OCI-LY7 (cell line): ENCODE results near the gene RAB42. TPM values are rescaled to one million over a fixed set of nuclear protein-coding genes. Genes with fewer than 3 reads are reported as not detected.
A peak's percentile ranks its signal among the peaks of the same experiment; 100 is the strongest.

Experiments
- BruUV-seq: library from RNA; stranded (reverse); fragments of 400-500 nt; replicated peaks from 2 replicates; lab custom pipeline; 2021; lab: Mats Ljungman, UMichigan
- CTCF ChIA-PET: fragments of 300-600 bp; sonication (Branson Sonifier 250); formaldehyde crosslinking; loops from one replicate; lab custom pipeline; 2022; ENCODE audit warnings: antibody characterized with exemption; ENCODE audit not compliant: unreplicated experiment; lab: Charles Lee
- POLR2A ChIA-PET: fragments of 300-600 bp; sonication (Branson Sonifier 250); formaldehyde crosslinking; loops from one replicate; lab custom pipeline; 2022; ENCODE audit warnings: antibody characterized with exemption; lab: Charles Lee
- DNase-seq: peaks from one replicate; pipeline ENCODE4 v3.0.0-alpha.2; 2015; ENCODE audit warnings: low spot score
- H2AFZ ChIP-seq: fragments of 200-600 bp; sonication (generic), shearing (Covaris generic); 2 replicates; pipeline ENCODE4 v1.6.1; 2014; ENCODE audit warnings: mild to moderate bottlenecking, antibody characterized with exemption, low read length, moderate library complexity
- H3K27ac ChIP-seq: fragments of 200-600 bp; sonication (generic); 2 replicates; pipeline ENCODE4 v1.5.1; 2014; ENCODE audit warnings: mixed run types, low read depth, mild to moderate bottlenecking, moderate library complexity, low read length, inconsistent platforms; ENCODE audit not compliant: poor library complexity, severe bottlenecking
- H3K36me3 ChIP-seq: fragments of 200-600 bp; sonication (generic); 2 replicates; pipeline ENCODE4 v1.6.1; 2014; ENCODE audit warnings: mild to moderate bottlenecking, antibody characterized with exemption, low read length, moderate library complexity, mixed read lengths; ENCODE audit not compliant: insufficient read depth
- H3K4me1 ChIP-seq: fragments of 200-600 bp; sonication (generic); 2 replicates; pipeline ENCODE4 v1.5.1; 2014; ENCODE audit warnings: mild to moderate bottlenecking, low read length; ENCODE audit not compliant: insufficient read depth, poor library complexity, severe bottlenecking
- H3K4me2 ChIP-seq: fragments of 200-600 bp; sonication (generic); 2 replicates; pipeline ENCODE4 v1.6.1; 2014; ENCODE audit warnings: mild to moderate bottlenecking, low read length
- H3K4me3 ChIP-seq: fragments of 200-600 bp; sonication (generic); 2 replicates; pipeline ENCODE4 v1.5.1; 2014; ENCODE audit warnings: mild to moderate bottlenecking, low read depth, low read length; ENCODE audit not compliant: poor library complexity, severe bottlenecking
- H3K79me2 ChIP-seq: fragments of 200-600 bp; sonication (generic); 2 replicates; pipeline ENCODE4 v1.6.1; 2016; ENCODE audit warnings: low read depth, mild to moderate bottlenecking, low read length, moderate library complexity, mixed read lengths; ENCODE audit not compliant: insufficient read depth
- H3K9me2 ChIP-seq: fragments of 200-600 bp; sonication (generic); 2 replicates; pipeline ENCODE4 v1.6.1; 2016; ENCODE audit warnings: mild to moderate bottlenecking, low read length, mixed read lengths; ENCODE audit not compliant: insufficient read depth
- H3K9me3 ChIP-seq: fragments of 200-600 bp; sonication (generic); 2 replicates; pipeline ENCODE4 v1.6.1; 2014; ENCODE audit warnings: mild to moderate bottlenecking, mixed run types, low read length, mixed read lengths
- H4K20me1 ChIP-seq: fragments of 200-600 bp; sonication (generic); 2 replicates; pipeline ENCODE4 v1.6.1; 2014; ENCODE audit warnings: mild to moderate bottlenecking, antibody characterized with exemption, low read length, moderate library complexity, mixed read lengths; ENCODE audit not compliant: insufficient read depth
- CTCF ChIP-seq: fragments of 200-600 bp; sonication (generic); conservative IDR thresholded peaks from 2 replicates; pipeline ENCODE4 v1.5.1; 2014; ENCODE audit warnings: mild to moderate bottlenecking, antibody characterized with exemption, low read length, moderate library complexity, mixed read lengths
- EZH2phosphoT487 ChIP-seq: fragments of 200-600 bp; sonication (generic); IDR thresholded peaks from 2 replicates; pipeline ENCODE4 v1.6.1; 2018; ENCODE audit warnings: low read depth, borderline replicate concordance, mild to moderate bottlenecking, mixed run types, antibody characterized with exemption, low read length, moderate library complexity, mixed read lengths
- intact Hi-C: fragments of 100-400 bp; cut with micrococcal nuclease; formaldehyde crosslinking; loops from one replicate; pipeline ENCODE4 v1.10.0; 2022; ENCODE audit not compliant: unreplicated experiment
- total RNA-seq, 2 experiments: library from RNA; depleted of rRNA in 1 of 2; stranded (reverse); fragments of >200 nt in 1 of 2; shearing (Covaris generic) in 1 of 2; gene quantifications; 2 replicates each; pipeline ENCODE4 v1.2.3, GENCODE V29; 2014 to 2022

Gene RAB42
- total RNA-seq, 2 experiments from 2014 or later, result not detected

GRCh38 chr1:28579401-28579800 is 12.7 kb upstream of the RAB42 start:
- no peak for DNase-seq
- Histone ChIP-seq H3K36me3 (peaks cover 54% of the 10 kb centered on the region), H2AFZ (no peak overlapping the region), H4K20me1 (peaks cover 24% of the 10 kb centered on the region), H3K9me2 (no peaks in the 10 kb centered on the region), H3K9me3 (no peaks in the 10 kb centered on the region), H3K4me3 (peak overlapping the region; percentile 97), H3K27ac (peak overlapping the region; percentile 85), H3K4me2 (peak overlapping the region; percentile 94), H3K79me2 (peaks cover 37% of the 10 kb centered on the region), H3K4me1 (peaks cover 34% of the 10 kb centered on the region)
- ChIA-PET CTCF (interaction anchor here (0.5 to 1.0 kb wide), 2 partner anchors 25 to 26 kb away, joined by 3 read pairs; partner anchors contain the start of gene TRNAU1AP), POLR2A (interaction anchor here (0.5 to 3.2 kb wide), 14 partner anchors 11 to 806 kb away, joined by 3 to 22 read pairs (median 4); partner anchors contain the start of genes RCC1, STX12 and TAF12)
- intact Hi-C loops, result no loop called here
- no TSS peak for BruUV-seq
- no peak for TF ChIP-seq CTCF
- no peak for TF ChIP-seq EZH2phosphoT487

GRCh38 chr1:28580722-28581530 is 11.1 kb upstream of the RAB42 start:
- Histone ChIP-seq H3K27ac (peak overlapping the region; percentile 85), H3K4me3 (peak overlapping the region; percentile 97), H3K36me3 (peaks cover 49% of the 10 kb centered on the region), H3K4me2 (peak overlapping the region; percentile 94), H3K79me2 (peaks cover 37% of the 10 kb centered on the region), H3K9me3 (no peaks in the 10 kb centered on the region), H4K20me1 (peaks cover 24% of the 10 kb centered on the region), H2AFZ (no peak overlapping the region), H3K9me2 (no peaks in the 10 kb centered on the region), H3K4me1 (peaks cover 34% of the 10 kb centered on the region)
- DNase-seq, result peak; percentile 83
- intact Hi-C loops, result loop anchor here (1.0 to 5.0 kb wide), 3 partner anchors 28 to 334 kb away; partner anchors contain the start of gene TRNAU1AP
- POLR2A ChIA-PET, result interaction anchor here (0.5 to 3.2 kb wide), 19 partner anchors 10 to 347 kb away, joined by 3 to 22 read pairs (median 4); partner anchors contain the start of genes ATP5IF1 and TAF12
- TSS peak; percentile 74 for BruUV-seq
- TF ChIP-seq CTCF, result peak; percentile 71
- no peak for TF ChIP-seq EZH2phosphoT487
- CTCF ChIA-PET, result interaction anchor here (1.5 kb wide), 1 partner anchor 27 kb away, joined by 5 read pairs; the partner anchor contains the start of gene TRNAU1AP
